H7 (cell line): Measurements from ENCODE around the gene PADI1. TPM values are rescaled to one million over a fixed set of nuclear protein-coding genes. Genes with fewer than 3 reads are reported as not detected.
A peak's percentile ranks its signal among the peaks of the same experiment; 100 is the strongest.

Experiments used
- DNase-seq: peaks from one replicate; pipeline ENCODE4 v3.0.0; 2012
- H3K27me3 ChIP-seq: 2 replicates; pipeline ENCODE4 v1.6.0; 2011; ENCODE audit warnings: mild to moderate bottlenecking, low read length; ENCODE audit not compliant: control insufficient read depth, insufficient read depth
- H3K36me3 ChIP-seq: replicated peaks from 2 replicates; pipeline ENCODE4 v1.5.1; 2011; ENCODE audit warnings: low read length; ENCODE audit not compliant: control insufficient read depth, insufficient read depth
- H3K4me3 ChIP-seq: 2 replicates; pipeline ENCODE4 v1.5.1; 2011; ENCODE audit warnings: low read depth, mild to moderate bottlenecking, control low read depth, low read length, moderate library complexity; ENCODE audit not compliant: insufficient read depth
- total RNA-seq: library from RNA; depleted of rRNA; stranded (reverse); fragments of >200 nt; shearing (Covaris generic); gene quantifications from 2 replicates; pipeline ENCODE4 v1.2.3, GENCODE V29; 2014

PADI1 gene
- total RNA-seq, 1 experiment from 2014 or later = 0.45 TPM

DNA sequence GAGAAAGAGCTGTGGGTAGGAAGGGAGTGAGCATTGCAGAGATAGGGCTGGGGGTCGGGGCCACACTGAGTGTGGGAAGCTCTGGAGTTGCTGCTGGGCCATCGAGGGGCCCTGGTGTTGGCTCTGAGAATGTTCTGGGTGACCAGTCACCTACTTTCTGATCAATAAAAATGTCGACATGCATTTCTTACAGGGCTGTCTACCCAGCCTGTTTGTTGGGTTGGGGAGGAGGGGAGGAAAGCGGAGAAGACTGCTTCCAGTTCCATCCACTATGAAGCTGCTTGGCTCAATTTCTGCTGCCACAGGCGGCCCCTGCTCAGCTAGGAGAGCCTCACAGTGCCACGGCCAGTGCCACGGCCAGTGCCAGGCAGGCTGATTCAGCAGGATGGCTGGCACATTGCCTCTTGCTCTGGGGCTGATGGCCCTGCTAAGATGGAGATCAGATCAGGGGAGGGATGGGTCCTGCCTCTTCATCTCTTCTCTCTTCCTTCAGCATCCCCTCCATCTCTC lies 40.9 kb downstream of the PADI1 start:
- DNase-seq = no peak
- no peaks in the 10 kb centered on the region for H3K36me3 ChIP-seq
- H3K27me3 ChIP-seq = peaks cover 3% of the 10 kb centered on the region
- no peak overlapping the region for H3K4me3 ChIP-seq

DNA sequence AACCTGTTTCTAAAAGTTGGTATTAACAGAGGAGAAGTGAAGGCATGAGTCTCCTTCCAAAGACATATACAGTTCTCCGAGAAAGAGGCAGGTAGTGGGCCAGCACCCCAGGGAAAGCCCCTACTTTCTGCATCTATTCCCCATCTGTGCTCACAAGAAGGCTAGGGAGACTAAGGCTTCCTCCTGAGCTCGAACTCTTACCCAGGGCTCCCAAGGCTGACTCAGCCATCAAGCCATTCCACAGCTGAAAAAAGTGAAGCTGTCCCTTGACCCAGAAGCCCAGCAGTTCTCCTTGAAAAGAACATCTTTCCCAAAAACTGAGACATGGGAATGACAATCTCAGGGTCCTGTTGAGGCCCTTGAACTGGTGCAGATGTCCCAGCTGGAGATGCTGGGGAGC lies 42.0 kb downstream of the PADI1 start:
- no peak for DNase-seq
- Histone ChIP-seq H3K4me3 (no peak overlapping the region), H3K27me3 (peaks cover under 1% of the 10 kb centered on the region; the same call in 1 of the 2 replicates), H3K36me3 (no peaks in the 10 kb centered on the region)

DNA sequence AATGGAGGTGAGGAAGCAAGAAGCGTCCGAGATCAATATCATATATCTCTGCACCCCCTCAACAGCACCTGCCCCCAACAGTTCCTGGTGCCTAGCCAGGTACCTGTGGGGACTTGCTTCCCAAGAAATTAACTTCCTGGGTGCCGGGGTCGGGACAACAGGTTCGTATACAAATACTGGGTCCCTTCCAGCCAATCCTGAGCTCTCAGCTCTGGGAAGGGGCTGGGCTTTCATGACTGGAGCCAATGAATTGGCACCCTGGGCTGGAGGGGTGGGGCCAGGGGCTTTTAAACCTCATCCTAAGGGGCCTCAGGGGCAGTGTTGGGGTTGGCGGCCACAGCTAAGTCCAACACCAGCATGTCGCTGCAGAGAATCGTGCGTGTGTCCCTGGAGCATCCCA lies 43.9 kb downstream of the PADI1 start, which contains the start of gene PADI3:
TSS of gene PADI3 (plus strand) at position 318 of the 400 bp plus-strand sequence. CDS start at position 358, 40 bp downstream.
- Histone ChIP-seq H3K4me3 (no peak within 1 kb of the TSS), H3K27me3 (no peaks in the 10 kb centered on the region), H3K36me3 (no peaks in the 10 kb centered on the region)
- peak; percentile 91 for DNase-seq

DNA sequence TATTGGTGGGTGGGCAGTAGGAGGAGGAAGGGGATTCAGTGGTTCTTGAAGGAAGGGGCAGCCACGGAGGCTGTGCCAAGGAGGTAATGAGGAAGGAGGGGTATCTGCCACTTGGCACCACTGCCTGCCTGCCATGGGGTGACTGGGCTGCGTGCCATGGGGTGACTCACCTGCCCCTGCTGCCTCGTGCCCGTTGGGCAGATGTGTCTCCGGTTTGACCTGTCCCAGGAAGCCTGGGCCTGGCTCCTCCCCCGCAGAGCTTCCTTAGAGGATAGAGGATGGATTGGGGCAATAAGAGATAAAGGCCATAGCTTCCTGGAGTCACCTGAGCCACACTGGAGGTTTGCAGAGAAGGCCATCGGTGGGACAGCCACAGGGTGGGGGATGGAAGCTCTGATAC lies 45.7 kb downstream of the PADI1 start:
- Histone ChIP-seq H3K36me3 (no peaks in the 10 kb centered on the region), H3K4me3 (no peak overlapping the region), H3K27me3 (no peaks in the 10 kb centered on the region)
- no peak for DNase-seq

DNA sequence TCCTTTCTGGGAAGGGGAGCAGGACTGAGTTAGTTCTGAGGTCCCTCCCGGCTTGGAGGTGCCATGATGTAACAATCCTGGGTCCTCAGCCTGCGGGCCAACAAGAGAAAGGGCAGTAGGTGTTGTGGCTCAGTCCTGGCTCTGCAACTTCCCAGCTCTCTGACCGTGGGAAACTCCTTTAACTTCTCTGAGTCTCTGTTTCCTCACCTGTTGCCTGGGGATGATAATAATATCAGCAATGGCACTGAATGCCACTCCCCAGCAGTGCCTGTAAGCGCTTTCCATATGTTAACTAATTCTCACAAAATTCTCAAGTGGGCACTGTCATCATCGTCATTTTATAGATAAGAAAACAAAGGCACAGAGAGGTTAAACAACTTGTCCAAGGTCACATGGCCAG lies 46.3 kb downstream of the PADI1 start:
- Histone ChIP-seq H3K27me3 (no peaks in the 10 kb centered on the region), H3K4me3 (no peak overlapping the region), H3K36me3 (no peaks in the 10 kb centered on the region)
- DNase-seq = no peak

DNA sequence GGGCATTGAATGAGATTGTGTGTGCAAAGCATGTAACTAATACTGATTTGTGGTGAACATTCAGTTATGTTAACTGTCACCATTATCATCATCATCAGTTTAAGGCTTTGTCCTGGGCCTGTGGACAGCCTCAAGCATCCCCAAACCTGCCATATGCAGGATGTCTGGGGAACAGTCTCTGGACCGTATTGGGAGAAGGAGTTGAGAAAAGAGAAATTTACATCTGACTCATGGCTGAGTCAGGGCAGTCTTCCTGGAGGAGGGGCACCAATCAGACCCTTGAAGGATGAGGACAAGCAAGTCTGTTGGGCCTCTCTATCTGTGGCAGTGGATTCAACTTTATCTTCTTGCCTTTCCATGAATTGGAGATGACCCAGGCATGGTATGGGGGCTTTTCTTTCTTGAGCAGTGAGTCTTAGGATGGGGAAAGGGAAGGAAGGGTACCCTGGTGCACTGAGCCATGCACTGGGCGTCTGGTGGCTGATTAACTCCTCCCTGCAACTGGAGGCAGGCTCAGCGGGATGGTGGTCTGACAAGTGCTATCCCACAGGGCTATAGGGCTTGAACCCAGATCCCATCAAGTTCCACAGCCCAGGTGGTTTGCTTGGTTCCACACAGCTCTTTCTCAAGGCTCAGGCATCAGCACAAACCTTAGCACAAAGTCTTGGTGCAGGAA lies 46.9 kb downstream of the PADI1 start:
- DNase-seq = no peak

DNA sequence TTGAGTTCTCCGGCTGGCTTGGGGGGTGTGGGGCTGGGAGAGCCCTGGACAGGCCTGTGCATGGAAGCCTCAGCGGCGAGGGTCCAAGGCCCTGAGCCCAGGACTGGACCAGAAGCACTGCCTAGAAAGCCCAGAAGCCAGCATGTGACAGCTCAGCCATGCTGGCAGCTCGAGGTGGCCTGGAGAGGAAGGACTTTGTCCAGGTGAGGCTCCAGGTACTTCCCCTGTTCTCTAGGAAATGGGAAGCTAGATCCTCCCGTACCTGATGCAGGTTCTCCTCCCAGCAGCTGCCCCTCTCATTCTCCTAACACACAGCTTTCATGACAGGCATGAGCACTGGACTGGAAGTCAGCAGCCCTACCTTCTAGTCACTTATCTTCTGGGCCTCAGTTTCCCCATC lies 50.4 kb downstream of the PADI1 start:
- no peak overlapping the region for H3K4me3 ChIP-seq
- H3K27me3 ChIP-seq = no peaks in the 10 kb centered on the region
- DNase-seq = no peak
- no peaks in the 10 kb centered on the region for H3K36me3 ChIP-seq

More for the DNA sequence above, 46.9 kb downstream of the PADI1 start:
- H3K36me3 ChIP-seq = no peaks in the 10 kb centered on the region
- no peaks in the 10 kb centered on the region for H3K27me3 ChIP-seq
- H3K4me3 ChIP-seq = no peak overlapping the region

DNA sequence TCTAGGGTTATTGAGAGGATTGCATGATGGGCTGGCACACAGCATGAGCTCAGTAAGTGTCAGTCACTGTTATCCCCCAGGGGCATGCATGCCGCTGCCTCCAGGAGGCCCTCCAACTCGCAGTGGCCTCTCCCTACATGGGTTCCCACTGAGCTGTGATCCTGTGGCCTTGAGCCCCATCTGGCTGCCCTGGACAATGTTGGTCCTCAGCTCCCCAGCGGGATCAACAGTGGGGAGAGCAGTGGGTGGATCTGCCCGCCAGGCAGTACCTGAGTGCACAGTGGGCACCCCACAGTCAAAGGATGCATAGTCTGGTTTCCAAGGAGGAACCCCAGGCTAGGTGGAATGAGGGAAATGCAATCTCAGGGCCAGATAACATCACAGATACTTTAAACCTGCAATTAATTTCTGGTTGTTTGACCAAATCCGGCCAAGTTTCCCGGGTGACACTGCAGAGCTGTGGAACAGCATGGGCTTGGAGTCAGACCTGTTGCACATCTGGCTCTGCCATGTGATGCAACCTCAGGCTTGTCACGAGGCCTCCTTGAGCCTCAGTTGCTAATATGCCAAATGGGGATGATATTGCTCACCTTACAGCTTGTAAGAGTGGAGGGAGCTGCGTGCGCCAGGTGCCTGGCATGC lies 53.3 kb downstream of the PADI1 start:
- H3K4me3 ChIP-seq = no peak overlapping the region
- DNase-seq = no peak
- no peaks in the 10 kb centered on the region for H3K27me3 ChIP-seq
- no peaks in the 10 kb centered on the region for H3K36me3 ChIP-seq

DNA sequence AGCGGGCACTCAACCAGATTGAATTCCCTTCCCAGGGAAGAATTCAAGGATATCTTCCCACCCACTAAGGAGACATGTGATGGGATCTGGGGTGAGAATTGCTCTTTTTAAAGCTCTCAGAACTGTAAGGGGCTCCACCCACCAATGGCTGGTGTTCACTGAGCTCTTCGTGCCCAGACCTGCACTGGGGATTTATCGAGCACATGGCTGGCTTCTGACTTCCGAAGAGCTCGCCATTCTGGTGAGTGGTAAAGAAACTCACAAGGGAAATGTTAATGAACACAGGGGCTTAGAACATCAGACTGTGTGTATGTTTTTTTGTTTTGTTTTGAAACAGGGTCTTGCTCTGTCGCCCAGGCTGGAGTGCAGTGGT lies 53.8 kb downstream of the PADI1 start:
- Histone ChIP-seq H3K4me3 (no peak overlapping the region), H3K27me3 (no peaks in the 10 kb centered on the region), H3K36me3 (no peaks in the 10 kb centered on the region)
- no peak for DNase-seq

DNA sequence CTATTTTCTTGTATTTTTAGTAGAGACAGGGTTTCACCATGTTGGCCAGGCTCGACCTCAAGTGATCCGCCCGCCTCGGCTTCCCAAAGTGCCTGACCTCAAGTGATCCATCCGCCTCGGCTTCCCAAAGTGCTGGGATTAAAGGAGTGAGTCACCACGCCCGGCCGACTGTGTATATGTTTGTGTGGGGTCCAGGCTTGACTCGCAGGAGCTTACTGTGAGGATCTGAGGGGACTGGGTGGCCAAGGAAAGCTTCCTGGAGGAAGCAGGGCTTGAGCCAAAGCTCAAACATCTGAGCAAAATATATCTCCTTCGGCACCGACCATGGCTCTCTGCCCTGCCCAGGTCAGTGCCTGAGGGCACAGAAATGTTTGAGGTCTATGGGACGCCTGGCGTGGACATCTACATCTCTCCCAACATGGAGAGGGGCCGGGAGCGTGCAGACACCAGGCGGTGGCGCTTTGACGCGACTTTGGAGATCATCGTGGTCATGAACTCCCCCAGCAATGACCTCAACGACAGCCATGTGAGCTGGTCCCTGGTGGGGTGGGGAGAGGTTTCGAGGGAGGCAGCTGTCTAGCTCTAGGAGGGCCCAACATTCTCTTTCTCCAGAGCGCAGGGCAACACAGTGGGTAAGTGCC lies 54.4 kb downstream of the PADI1 start:
- no peaks in the 10 kb centered on the region for H3K27me3 ChIP-seq
- H3K4me3 ChIP-seq = no peak overlapping the region
- H3K36me3 ChIP-seq = no peaks in the 10 kb centered on the region
- no peak for DNase-seq

DNA sequence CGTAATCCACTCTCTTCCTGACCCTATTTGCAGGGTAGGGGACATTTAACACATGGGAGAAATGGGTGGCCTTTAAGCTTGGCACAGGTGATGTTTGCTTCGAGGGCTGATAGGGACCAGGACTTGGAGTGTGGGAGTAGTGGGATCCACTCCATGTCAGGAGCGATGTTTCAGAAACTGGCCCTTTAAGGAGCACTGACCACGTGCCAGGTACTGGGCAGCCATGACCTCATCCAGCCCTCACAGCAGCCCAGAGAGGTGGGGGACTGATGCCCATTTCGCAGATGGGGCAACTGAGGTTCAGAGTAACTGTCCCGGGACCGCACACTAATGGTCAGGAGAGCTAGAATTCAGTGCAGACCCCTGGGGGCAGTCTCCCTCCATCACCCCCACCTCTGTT lies 55.3 kb downstream of the PADI1 start:
- H3K36me3 ChIP-seq = no peaks in the 10 kb centered on the region

DNA sequence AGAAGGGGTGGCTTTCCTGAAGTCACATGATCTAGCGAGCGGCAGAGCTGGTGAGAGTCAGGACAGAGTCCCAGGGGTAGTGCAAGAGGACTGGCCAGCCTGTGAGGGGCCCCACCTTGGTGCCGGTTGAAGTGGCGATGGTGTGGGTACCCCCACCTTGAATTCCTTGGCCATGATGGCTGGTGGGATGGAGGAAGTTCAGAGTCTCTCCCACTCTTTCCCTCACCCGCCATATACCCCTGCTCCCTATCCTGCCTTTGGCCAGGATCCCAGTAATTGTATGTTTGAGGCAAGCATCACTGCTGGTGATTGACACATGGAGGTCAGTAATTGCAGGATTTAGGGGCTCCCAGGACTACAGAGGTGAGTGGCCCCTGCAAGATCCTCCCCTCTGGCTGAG lies 55.8 kb downstream of the PADI1 start:
- H3K36me3 ChIP-seq = no peaks in the 10 kb centered on the region
- H3K27me3 ChIP-seq = no peaks in the 10 kb centered on the region
- no peak for DNase-seq
- H3K4me3 ChIP-seq = no peak overlapping the region

More for the DNA sequence above, 55.3 kb downstream of the PADI1 start:
- no peak for DNase-seq
- Histone ChIP-seq H3K27me3 (no peaks in the 10 kb centered on the region), H3K4me3 (no peak overlapping the region)

DNA sequence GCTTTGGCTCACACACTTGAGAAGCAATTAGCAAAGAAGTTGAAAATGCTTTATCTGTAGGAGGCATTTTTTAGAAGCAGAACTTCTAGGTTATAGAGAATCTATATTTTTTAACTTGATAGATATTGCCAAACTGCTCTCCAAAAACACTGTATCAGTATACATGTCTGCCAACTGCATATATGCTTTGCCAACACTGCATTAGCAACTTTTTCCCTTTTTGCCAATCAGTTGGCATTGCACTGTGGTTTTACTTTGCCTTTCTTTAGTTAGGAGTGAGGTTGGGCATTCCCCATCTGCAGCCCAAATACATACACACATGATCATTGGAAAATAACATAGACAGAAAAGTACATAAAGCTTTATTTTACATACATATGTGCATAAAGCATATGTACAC lies 59.0 kb downstream of the PADI1 start:
- Histone ChIP-seq H3K27me3 (no peaks in the 10 kb centered on the region), H3K4me3 (no peak overlapping the region), H3K36me3 (no peaks in the 10 kb centered on the region)
- no peak for DNase-seq

DNA sequence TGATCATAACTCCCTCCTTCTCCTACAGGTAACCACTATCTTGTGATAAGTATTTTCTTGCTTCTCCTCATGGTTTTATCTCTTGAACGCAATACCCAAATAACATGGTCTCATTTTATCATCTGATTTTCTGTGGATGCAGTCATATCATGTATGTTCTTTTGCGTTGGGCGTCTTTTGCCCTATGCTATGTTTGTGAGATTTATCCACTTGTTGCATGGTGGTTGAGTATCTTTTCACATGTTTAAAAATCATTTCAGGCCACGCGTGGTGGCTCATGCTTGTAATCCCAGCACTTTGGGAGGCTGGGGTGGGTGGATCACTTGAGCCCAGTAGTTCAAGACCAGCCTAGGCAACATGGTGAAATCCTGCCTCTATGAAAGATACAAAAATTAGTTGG lies 59.5 kb downstream of the PADI1 start:
- Histone ChIP-seq H3K36me3 (no peaks in the 10 kb centered on the region), H3K4me3 (no peak overlapping the region), H3K27me3 (no peaks in the 10 kb centered on the region)
- no peak for DNase-seq

DNA sequence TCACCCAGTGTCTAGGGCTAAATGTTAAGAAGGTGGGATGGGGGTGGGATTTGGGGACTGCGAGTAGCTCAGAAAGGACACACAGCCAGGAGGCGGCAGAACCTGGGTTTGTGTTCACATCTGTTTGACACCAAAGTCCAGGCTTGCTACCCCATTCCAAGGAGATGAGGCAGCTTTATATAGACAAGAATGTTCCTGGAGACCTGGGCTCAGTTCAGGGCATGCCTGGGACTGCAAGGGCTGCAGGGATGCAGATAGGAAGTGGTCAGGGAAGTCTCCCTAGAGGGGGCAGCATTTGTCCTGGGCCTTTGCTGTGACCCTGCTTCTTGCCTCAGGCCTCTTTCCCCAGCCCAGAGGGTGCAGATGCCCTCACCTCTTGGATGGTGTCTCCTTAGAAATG lies 60.2 kb downstream of the PADI1 start:
- DNase-seq = peak; percentile 75
- no peak overlapping the region for H3K4me3 ChIP-seq

More for the DNA sequence above, 60.2 kb downstream of the PADI1 start:
- H3K27me3 ChIP-seq = no peaks in the 10 kb centered on the region
- no peaks in the 10 kb centered on the region for H3K36me3 ChIP-seq
